Measurements from ENCODE around the gene SPDYA.

The SPDYA gene

GRCh38 chr2:28810384-28811285 lies at the start of gene SPDYA:
SPDYA (plus strand) TSS chr2:28810834; CDS start chr2:28816015, 5,181 bp downstream.
- H3K27ac ChIP-seq (ENCODE audit: low read depth, low read length): no peak within 1 kb of the TSS
- no peaks in the 10 kb centered on the region for H3K36me3 ChIP-seq (ENCODE audit: control insufficient read depth, insufficient read depth, low read length)
- H3K9ac ChIP-seq (ENCODE audit: low read depth, low read length): no peak within 1 kb of the TSS
- H3K4me1 ChIP-seq (ENCODE audit: control insufficient read depth, insufficient read depth, low read length): no peaks in the 10 kb centered on the region
- H3K27me3 ChIP-seq (ENCODE audit: control insufficient read depth, insufficient read depth, low read length): peaks cover 27% of the 10 kb centered on the region
- no peaks in the 10 kb centered on the region for H3K9me3 ChIP-seq (ENCODE audit: control insufficient read depth, insufficient read depth, low read length)
- H3K4me3 ChIP-seq (ENCODE audit: low read depth, low read length): peak within 1 kb of the TSS; percentile 53

- Histone ChIP-seq H3K9ac (ENCODE audit: low read depth, low read length) (no peak overlapping the region), H3K27ac (ENCODE audit: low read depth, low read length) (no peak overlapping the region), H3K4me1 (ENCODE audit: control insufficient read depth, insufficient read depth, low read length) (peaks cover 6% of the 10 kb centered on the region; the same call in 1 of the 2 replicates), H3K9me3 (ENCODE audit: control insufficient read depth, insufficient read depth, low read length) (no peaks in the 10 kb centered on the region), H3K4me3 (ENCODE audit: low read depth, low read length) (no peak overlapping the region), H3K36me3 (ENCODE audit: control insufficient read depth, insufficient read depth, low read length) (peaks cover 12% of the 10 kb centered on the region), H3K27me3 (ENCODE audit: control insufficient read depth, insufficient read depth, low read length) (no peaks in the 10 kb centered on the region)
Observed at GRCh38 chr2:28761420-28761819, 49.2 kb upstream of the SPDYA start.

- Histone ChIP-seq H3K9ac (ENCODE audit: low read depth, low read length) (no peak overlapping the region), H3K27me3 (ENCODE audit: control insufficient read depth, insufficient read depth, low read length) (no peaks in the 10 kb centered on the region), H3K36me3 (ENCODE audit: control insufficient read depth, insufficient read depth, low read length) (peaks cover 4% of the 10 kb centered on the region), H3K4me1 (ENCODE audit: control insufficient read depth, insufficient read depth, low read length) (no peaks in the 10 kb centered on the region), H3K27ac (ENCODE audit: low read depth, low read length) (no peak overlapping the region), H3K9me3 (ENCODE audit: control insufficient read depth, insufficient read depth, low read length) (no peaks in the 10 kb centered on the region), H3K4me3 (ENCODE audit: low read depth, low read length) (no peak overlapping the region)
Observed at GRCh38 chr2:28764909-28765711, 45.5 kb upstream of the SPDYA start.

- no peaks in the 10 kb centered on the region for H3K36me3 ChIP-seq (ENCODE audit: control insufficient read depth, insufficient read depth, low read length)
- H3K9me3 ChIP-seq (ENCODE audit: control insufficient read depth, insufficient read depth, low read length): no peaks in the 10 kb centered on the region
- no peak overlapping the region for H3K4me3 ChIP-seq (ENCODE audit: low read depth, low read length)
- H3K27me3 ChIP-seq (ENCODE audit: control insufficient read depth, insufficient read depth, low read length): no peaks in the 10 kb centered on the region
- no peak overlapping the region for H3K9ac ChIP-seq (ENCODE audit: low read depth, low read length)
- H3K27ac ChIP-seq (ENCODE audit: low read depth, low read length): no peak overlapping the region
- H3K4me1 ChIP-seq (ENCODE audit: control insufficient read depth, insufficient read depth, low read length): no peaks in the 10 kb centered on the region
Observed at GRCh38 chr2:28766070-28766469, 44.6 kb upstream of the SPDYA start.

GRCh38 chr2:28767337-28767736 lies 43.3 kb upstream of the SPDYA start:
- Histone ChIP-seq H3K9ac (ENCODE audit: low read depth, low read length) (no peak overlapping the region), H3K4me3 (ENCODE audit: low read depth, low read length) (no peak overlapping the region), H3K27me3 (ENCODE audit: control insufficient read depth, insufficient read depth, low read length) (no peaks in the 10 kb centered on the region), H3K9me3 (ENCODE audit: control insufficient read depth, insufficient read depth, low read length) (no peaks in the 10 kb centered on the region), H3K27ac (ENCODE audit: low read depth, low read length) (no peak overlapping the region), H3K4me1 (ENCODE audit: control insufficient read depth, insufficient read depth, low read length) (no peaks in the 10 kb centered on the region), H3K36me3 (ENCODE audit: control insufficient read depth, insufficient read depth, low read length) (no peaks in the 10 kb centered on the region)

- H3K9me3 ChIP-seq (ENCODE audit: control insufficient read depth, insufficient read depth, low read length): no peaks in the 10 kb centered on the region
- H3K4me3 ChIP-seq (ENCODE audit: low read depth, low read length): no peak overlapping the region
- no peak overlapping the region for H3K27ac ChIP-seq (ENCODE audit: low read depth, low read length)
- no peaks in the 10 kb centered on the region for H3K27me3 ChIP-seq (ENCODE audit: control insufficient read depth, insufficient read depth, low read length)
- H3K9ac ChIP-seq (ENCODE audit: low read depth, low read length): no peak overlapping the region
- no peaks in the 10 kb centered on the region for H3K4me1 ChIP-seq (ENCODE audit: control insufficient read depth, insufficient read depth, low read length)
- no peaks in the 10 kb centered on the region for H3K36me3 ChIP-seq (ENCODE audit: control insufficient read depth, insufficient read depth, low read length)
Observed at GRCh38 chr2:28768422-28768821, 42.2 kb upstream of the SPDYA start.

GRCh38 chr2:28768952-28769351 lies 41.7 kb upstream of the SPDYA start:
- H3K4me1 ChIP-seq (ENCODE audit: control insufficient read depth, insufficient read depth, low read length): no peaks in the 10 kb centered on the region
- H3K27ac ChIP-seq (ENCODE audit: low read depth, low read length): no peak overlapping the region
- H3K4me3 ChIP-seq (ENCODE audit: low read depth, low read length): no peak overlapping the region
- no peaks in the 10 kb centered on the region for H3K27me3 ChIP-seq (ENCODE audit: control insufficient read depth, insufficient read depth, low read length)
- H3K9ac ChIP-seq (ENCODE audit: low read depth, low read length): no peak overlapping the region
- H3K36me3 ChIP-seq (ENCODE audit: control insufficient read depth, insufficient read depth, low read length): no peaks in the 10 kb centered on the region
- H3K9me3 ChIP-seq (ENCODE audit: control insufficient read depth, insufficient read depth, low read length): no peaks in the 10 kb centered on the region

- Histone ChIP-seq H3K36me3 (ENCODE audit: control insufficient read depth, insufficient read depth, low read length) (peaks cover 10% of the 10 kb centered on the region), H3K27me3 (ENCODE audit: control insufficient read depth, insufficient read depth, low read length) (no peaks in the 10 kb centered on the region), H3K9ac (ENCODE audit: low read depth, low read length) (no peak overlapping the region)
Observed at GRCh38 chr2:28772351-28772750, 38.3 kb upstream of the SPDYA start.

GRCh38 chr2:28776471-28776870 lies 34.2 kb upstream of the SPDYA start:
- Histone ChIP-seq H3K9me3 (ENCODE audit: control insufficient read depth, insufficient read depth, low read length) (no peaks in the 10 kb centered on the region), H3K27ac (ENCODE audit: low read depth, low read length) (no peak overlapping the region), H3K9ac (ENCODE audit: low read depth, low read length) (no peak overlapping the region), H3K36me3 (ENCODE audit: control insufficient read depth, insufficient read depth, low read length) (peaks cover 49% of the 10 kb centered on the region), H3K27me3 (ENCODE audit: control insufficient read depth, insufficient read depth, low read length) (no peaks in the 10 kb centered on the region), H3K4me1 (ENCODE audit: control insufficient read depth, insufficient read depth, low read length) (no peaks in the 10 kb centered on the region), H3K4me3 (ENCODE audit: low read depth, low read length) (no peak overlapping the region)

More at GRCh38 chr2:28772351-28772750, 38.3 kb upstream of the SPDYA start:
- H3K4me1 ChIP-seq (ENCODE audit: control insufficient read depth, insufficient read depth, low read length): no peaks in the 10 kb centered on the region
- H3K27ac ChIP-seq (ENCODE audit: low read depth, low read length): no peak overlapping the region
- no peak overlapping the region for H3K4me3 ChIP-seq (ENCODE audit: low read depth, low read length)
- H3K9me3 ChIP-seq (ENCODE audit: control insufficient read depth, insufficient read depth, low read length): no peaks in the 10 kb centered on the region

- H3K9ac ChIP-seq (ENCODE audit: low read depth, low read length): no peak overlapping the region
- H3K4me1 ChIP-seq (ENCODE audit: control insufficient read depth, insufficient read depth, low read length): no peaks in the 10 kb centered on the region
- H3K27ac ChIP-seq (ENCODE audit: low read depth, low read length): no peak overlapping the region
- H3K27me3 ChIP-seq (ENCODE audit: control insufficient read depth, insufficient read depth, low read length): no peaks in the 10 kb centered on the region
- no peaks in the 10 kb centered on the region for H3K9me3 ChIP-seq (ENCODE audit: control insufficient read depth, insufficient read depth, low read length)
- H3K4me3 ChIP-seq (ENCODE audit: low read depth, low read length): no peak overlapping the region
- H3K36me3 ChIP-seq (ENCODE audit: control insufficient read depth, insufficient read depth, low read length): peaks cover 67% of the 10 kb centered on the region
Observed at GRCh38 chr2:28778392-28778791, 32.2 kb upstream of the SPDYA start.

- Histone ChIP-seq H3K27ac (ENCODE audit: low read depth, low read length) (no peak overlapping the region), H3K9ac (ENCODE audit: low read depth, low read length) (no peak overlapping the region), H3K4me3 (ENCODE audit: low read depth, low read length) (no peak overlapping the region), H3K36me3 (ENCODE audit: control insufficient read depth, insufficient read depth, low read length) (peaks cover 74% of the 10 kb centered on the region), H3K9me3 (ENCODE audit: control insufficient read depth, insufficient read depth, low read length) (no peaks in the 10 kb centered on the region), H3K27me3 (ENCODE audit: control insufficient read depth, insufficient read depth, low read length) (no peaks in the 10 kb centered on the region), H3K4me1 (ENCODE audit: control insufficient read depth, insufficient read depth, low read length) (no peaks in the 10 kb centered on the region)
Observed at GRCh38 chr2:28779001-28779400, 31.6 kb upstream of the SPDYA start.

All from HUES48 (cell line).